K562 (cell line): Measurements from ENCODE around the gene ASIC3. TPM values are rescaled to one million over a fixed set of nuclear protein-coding genes. Genes with fewer than 3 reads are reported as not detected.

Source experiments
- CTCF ChIP-seq, 3 experiments: IDR thresholded peaks in 2 of 3; conservative IDR thresholded peaks in 1 of 3; 2 replicates each; pipeline ENCODE4 v1.5.1; 2011 to 2012; ENCODE audit warnings: low read length in 3 of 3, mild to moderate bottlenecking in 3 of 3, control low read depth in 2 of 3, improper control_type of control experiment in 1 of 3, inconsistent platforms in 1 of 3, low read depth in 1 of 3, mixed read lengths in 1 of 3, moderate library complexity in 1 of 3; ENCODE audit not compliant: insufficient read depth in 2 of 3
- EGR1 ChIP-seq: fragments of 450-650 bp; conservative IDR thresholded peaks from 2 replicates; pipeline ENCODE4 v1.6.1; 2017; ENCODE audit warnings: mild to moderate bottlenecking
- ESRRA ChIP-seq: fragments of 450-650 bp; IDR thresholded peaks from 2 replicates; pipeline ENCODE4 v1.6.1; 2014; ENCODE audit warnings: low read depth, mild to moderate bottlenecking, moderate library complexity, borderline replicate concordance
- FUS ChIP-seq: fragments of 200-400 bp; formaldehyde crosslinking; optimal IDR thresholded peaks from 2 replicates; pipeline ENCODE3; 2017; ENCODE audit warnings: low read depth, low read length
- HBP1 ChIP-seq: fragments of 450-650 bp; formaldehyde crosslinking; IDR thresholded peaks from 2 replicates; pipeline ENCODE4 v1.4.0; 2022; ENCODE audit warnings: missing genetic modification characterization
- HDAC2 ChIP-seq: fragments of 450-650 bp; IDR thresholded peaks from 2 replicates; pipeline ENCODE4 v1.6.1; 2016; ENCODE audit warnings: mild to moderate bottlenecking
- KDM4B ChIP-seq, 2 experiments: fragments of 450-650 bp in 1 of 2; sonication (generic) in 1 of 2; IDR thresholded peaks; 2 replicates each; pipeline ENCODE4 v1.6.1; 2016 to 2017; ENCODE audit warnings: borderline replicate concordance in 2 of 2, antibody characterized with exemption in 1 of 2, low read depth in 1 of 2, mild to moderate bottlenecking in 1 of 2
- MNT ChIP-seq, 2 experiments: fragments of 450-650 bp; conservative IDR thresholded peaks; 2 replicates each; pipeline ENCODE4 v1.6.1; 2017; ENCODE audit warnings: mild to moderate bottlenecking in 2 of 2, moderate library complexity in 2 of 2
- NFATC3 ChIP-seq: fragments of 450-650 bp; IDR thresholded peaks from 2 replicates; pipeline ENCODE4 v1.6.1; 2017; ENCODE audit warnings: mild to moderate bottlenecking
- OTX1 ChIP-seq: fragments of 450-650 bp; formaldehyde crosslinking; IDR thresholded peaks from 2 replicates; pipeline ENCODE4 v1.4.0; 2022; ENCODE audit warnings: mild to moderate bottlenecking
- PHF8 ChIP-seq: fragments of 200-600 bp; sonication (generic); IDR thresholded peaks from 2 replicates; pipeline ENCODE4 v1.6.1; 2012; ENCODE audit warnings: mixed run types, mild to moderate bottlenecking, inconsistent platforms, low read length, moderate library complexity, borderline replicate concordance
- POLR2B ChIP-seq: fragments of 450-650 bp; IDR thresholded peaks from 2 replicates; pipeline ENCODE4 v1.6.1; 2018; ENCODE audit warnings: low read depth; ENCODE audit not compliant: partially characterized antibody
- PRPF4 ChIP-seq: fragments of 200-400 bp; formaldehyde crosslinking; IDR thresholded peaks from one replicate; pipeline ENCODE4 v1.6.1; 2017; ENCODE audit warnings: low read length, low read depth, mild to moderate bottlenecking; ENCODE audit not compliant: insufficient read depth, poor library complexity, severe bottlenecking
- PTBP1 ChIP-seq: fragments of 200-400 bp; formaldehyde crosslinking; IDR thresholded peaks from 2 replicates; pipeline ENCODE4 v1.6.1; 2017; ENCODE audit warnings: low read depth, low read length
- ZC3H11A ChIP-seq: IDR thresholded peaks from 2 replicates; pipeline ENCODE4 v1.6.1; 2012; ENCODE audit warnings: low read depth, low read length, improper control_type of control experiment
- ZMIZ1 ChIP-seq, 2 experiments: fragments of 150-350 bp in 1 of 2; IDR thresholded peaks; 2 replicates each; pipeline ENCODE4 v1.6.1; 2012 to 2016; ENCODE audit warnings: low read depth in 2 of 2, low read length in 2 of 2, mild to moderate bottlenecking in 1 of 2, moderate library complexity in 1 of 2
- ZNF140 ChIP-seq: fragments of 250-450 bp; sonication (Bioruptor Pico); IDR thresholded peaks from 2 replicates; pipeline ENCODE4 v1.8.0; 2021; ENCODE audit warnings: moderate library complexity, mild to moderate bottlenecking, inconsistent platforms
- ZNF408 ChIP-seq: fragments of 250-450 bp; sonication (Bioruptor Pico); IDR thresholded peaks from 2 replicates; pipeline ENCODE4 v1.4.0; 2020; ENCODE audit warnings: low read depth, mild to moderate bottlenecking, moderate library complexity
- polyA plus RNA-seq, 8 experiments: library from polyadenylated mRNA; depleted of rRNA in 4 of 8; stranded (reverse) in 5 of 8; unstranded in 3 of 8; fragments of >200 nt; fragmentation: Nextera tagmentation in 2 of 8; fragmentation: Illumina TruSeq in 1 of 8; extraction: Ambion mirVana in 2 of 8; extraction: Trizol in 1 of 8; gene quantifications; 2 replicates each; pipeline versions ENCODE4 v1.2.1 to v1.2.3, GENCODE V29; 2011 to 2014; ENCODE audit warnings: inconsistent platforms in 1 of 8, missing spikeins in 1 of 8
- total RNA-seq, 7 experiments: library from RNA; depleted of rRNA in 6 of 7; stranded (reverse); fragments of >200 nt in 6 of 7; fragmentation: Illumina TruSeq in 2 of 7; extraction: Trizol in 2 of 7; gene quantifications; 2 replicates each; pipeline versions ENCODE4 v1.2.1 to v1.2.3, GENCODE V29; 2011 to 2021; ENCODE audit warnings: low replicate concordance in 1 of 7

The ASIC3 gene
- total and polyA plus RNA-seq, 9 of the 15 experiments (the other 6 are each of a cell fraction or from before 2014, with no cell fraction given), result 0.11 to 5.0 (median 0.87) TPM

- TF ChIP-seq CTCF (IDR thresholded peaks at IDR 0.05 in 2 of 3, conservative IDR thresholded peaks at IDR 0.05 in 1 of 3; ENCODE audit: insufficient read depth in 2 of 3, low read depth in 1 of 3, low read length in 3 of 3), result 0 out of 6 replicates have a peak, but pooled peaks of 1 of the 3 experiments have one; percentile 20
- no peak for TF ChIP-seq PTBP1
- TF ChIP-seq ZC3H11A, result no peak
- peak; percentile 24 for TF ChIP-seq POLR2B
- peak; percentile 46; the same call in 1 of the 2 replicates for TF ChIP-seq PHF8
- TF ChIP-seq ZMIZ1 (IDR thresholded peaks at IDR 0.05; ENCODE audit: low read depth in 2 of 2, low read length in 2 of 2), result no peak
- TF ChIP-seq MNT (conservative IDR thresholded peaks at IDR 0.05), result peak; percentile 89 to 93
- no peak for TF ChIP-seq FUS
- peak; percentile 63; the same call in 1 of the 2 replicates for TF ChIP-seq HBP1 (CRISPR knock-in tag)
- TF ChIP-seq OTX1 (CRISPR knock-in tag), result peak; percentile 80; the same call in 1 of the 2 replicates
- no peak for TF ChIP-seq ZNF408
- TF ChIP-seq ESRRA, result 0 out of 2 replicates have a peak, but pooled peaks have one; percentile 0
- peak in 1 of 2 experiments; percentile 55; a peak in 1 of 4 replicates for TF ChIP-seq KDM4B (IDR thresholded peaks at IDR 0.05; ENCODE audit: borderline replicate concordance in 2 of 2, low read depth in 1 of 2)
- no peak for TF ChIP-seq NFATC3
- no peak for TF ChIP-seq PRPF4
- 0 out of 2 replicates have a peak, but pooled peaks have one; percentile 50 for TF ChIP-seq HDAC2
- peak; percentile 37 for TF ChIP-seq EGR1
- no peak for TF ChIP-seq ZNF140
Measured at GRCh38 chr7:151010307-151011096, 37.8 kb upstream of the ASIC3 start (continued).
